Heart right ventricle (tissue), 16 donors: Measurements from ENCODE around the gene OTOGL. TPM values are rescaled to one million over a fixed set of nuclear protein-coding genes. Genes with fewer than 3 reads are reported as not detected.
"Not testable (repeated sequence)": the region's sequence is repeated elsewhere in the genome, so short reads cannot be mapped to it uniquely, and the experiment has no call there.

Experiments used
- ATAC-seq, 8 donors: fragments of 200-7000 bp; cut with Tn5 transposase; one replicate each; pipeline ENCODE4 v1.9.1; 2020; ENCODE audit warnings: mild to moderate bottlenecking in 8 of 8, moderate library complexity in 8 of 8, moderate number of reproducible peaks in 1 of 8
- DNase-seq, 2 donors: peaks; one replicate each; pipeline ENCODE4 v3.0.0-alpha.2; 2020
- H3K27ac ChIP-seq, 10 donors: fragments of 200-600 bp; sonication (generic) in 2 of 10; one replicate each; pipeline versions ENCODE4 v1.5.0 to v1.8.0; 2020 to 2022; ENCODE audit warnings: mild to moderate bottlenecking in 3 of 10
- H3K27me3 ChIP-seq, 7 donors: fragments of 200-600 bp; one replicate each; pipeline ENCODE4 v1.8.0; 2021 to 2022; ENCODE audit warnings: mild to moderate bottlenecking in 2 of 7
- H3K36me3 ChIP-seq, 9 donors: fragments of 200-600 bp; sonication (generic) in 1 of 9; one replicate each; pipeline versions ENCODE4 v1.5.0 to v1.8.0; 2020 to 2022; ENCODE audit warnings: mild to moderate bottlenecking in 2 of 9
- H3K4me1 ChIP-seq, 9 donors: fragments of 200-600 bp; sonication (generic) in 1 of 9; one replicate each; pipeline versions ENCODE4 v1.5.0 to v1.8.0; 2020 to 2022; ENCODE audit warnings: mild to moderate bottlenecking in 4 of 9
- H3K4me3 ChIP-seq, 10 donors: fragments of 200-600 bp; sonication (generic) in 2 of 10; one replicate each; pipeline versions ENCODE4 v1.5.0 to v1.8.0; 2020 to 2022; ENCODE audit warnings: mild to moderate bottlenecking in 7 of 10, moderate library complexity in 2 of 10
- H3K9me3 ChIP-seq, 11 donors: fragments of 200-600 bp in 10 of 11; sonication (generic) in 2 of 11; one replicate each; pipeline versions ENCODE4 v1.5.0 to v1.8.0; 2013 to 2022; ENCODE audit warnings: mild to moderate bottlenecking in 2 of 11, control low read depth in 1 of 11, moderate library complexity in 1 of 11
- CTCF ChIP-seq, 9 donors: fragments of 200-600 bp; sonication (generic) in 2 of 9; IDR thresholded peaks; one replicate each; pipeline versions ENCODE4 v1.5.0 to v1.8.0; 2021 to 2022; ENCODE audit warnings: antibody characterized with exemption in 9 of 9, mild to moderate bottlenecking in 5 of 9, moderate library complexity in 1 of 9
- WGBS, 2 donors: extraction: QIAGEN DNeasy Blood & Tissue Kit; methylation state at CpG; one replicate each; pipeline ENCODE4 v1.1.7; 2013; ENCODE audit warnings: inconsistent platforms in 1 of 2; 5-methylcytosine and 5-hydroxymethylcytosine counted together
- intact Hi-C, 10 donors: fragments of 100-400 bp; cut with DNase I; formaldehyde crosslinking; loops; one replicate each; pipeline versions ENCODE4 v1.11.1 to v1.14.2; 2022
- polyA plus RNA-seq, 2 donors: library from polyadenylated mRNA; stranded (reverse); fragments of 200-250 nt; gene quantifications; one replicate each; pipeline ENCODE4 v1.2.3, GENCODE V29; 2013
- total RNA-seq, 10 donors: library from RNA; stranded (reverse); fragmentation: NEBNext Ultra II Directional in 3 of 10; extraction: Animal tissue kit (Norgen Biotek cat#: 25700) in 3 of 10; gene quantifications; one replicate each; pipeline versions ENCODE4 v1.2.1 to v1.2.4, GENCODE V29; 2021 to 2023
- donor health status: Arrhythmogenic right ventricular cardiomyopathy.
- donor health status: ischemic (EF 13 %, LVEDD 7.1; RV severe dilation, severe dysfunction).
- donor health status: healthy with polysubstance abuse.
- donor health status: DM: no; HTN: yes; CAD: no.
- donor health status: DM: no; HTN: no; CAD: no.
- donor health status: ischemic (EF 25% LVEDD 6.9; RV normal size, moderate dysfunction).
- donor health status: ischemic (EF 25% LVEDD 5.7; RV mildly dilated, moderate dysfunction).
- donor health status: healthy.
- donor health status: DM: yes; HTN: yes; CAD: no.
- donor health status: Ischemic cardiomyopathy.
- donor health status: ischemic (EF 35%, LVEDD 5.7; RV mildly dilated, moderate dysfunction).
- donor health status: nonischemic (EF 11% LVEDD 7.7; RV severe dilation, severe dysfunction).
- donor health status: DM: yes; HTN: yes; CAD: no.
- donor health status: PGD.
- donor health status: ischemic (EF 29% LVEDD 5.4; RV normal size, mild dysfunction).
- donor health status: nonischemic (EF 23%, LVEDD 6.1; RV moderate dilation, normal function).

Gene OTOGL
- total and polyA plus RNA-seq, 12 donors, result 0.04 to 1.4 (median 0.24) TPM

DNA sequence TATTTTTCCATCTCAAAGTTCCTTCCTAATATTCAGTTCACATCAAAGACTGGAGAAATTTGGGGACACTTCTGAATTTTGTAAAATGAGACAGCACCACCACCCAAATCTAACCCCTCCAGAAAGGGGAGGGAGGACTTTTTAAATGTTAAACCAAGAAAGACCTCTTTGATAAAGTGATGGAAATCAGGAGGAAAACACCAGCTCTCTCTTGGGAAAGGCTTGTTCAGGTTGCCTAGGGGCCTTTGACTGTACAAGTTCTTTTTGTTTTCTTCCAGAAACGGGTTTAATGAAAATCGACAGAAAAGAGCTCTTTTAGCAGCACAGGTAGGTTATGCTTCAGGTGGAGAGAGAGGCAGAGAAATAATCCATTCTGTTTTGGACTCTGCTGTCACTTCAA, 112.3 kb downstream of the OTOGL start:
- intact Hi-C loops, result loop anchor here in 1 of 10 donors (10.0 kb wide), 1 partner anchor 53 kb away; no protein-coding TSS in a partner anchor
- DNase-seq, result no peak
- 86 to 94% methylated on average over 2 of the region's 2 CpGs for whole genome bisulfite sequencing, 2 donors

DNA sequence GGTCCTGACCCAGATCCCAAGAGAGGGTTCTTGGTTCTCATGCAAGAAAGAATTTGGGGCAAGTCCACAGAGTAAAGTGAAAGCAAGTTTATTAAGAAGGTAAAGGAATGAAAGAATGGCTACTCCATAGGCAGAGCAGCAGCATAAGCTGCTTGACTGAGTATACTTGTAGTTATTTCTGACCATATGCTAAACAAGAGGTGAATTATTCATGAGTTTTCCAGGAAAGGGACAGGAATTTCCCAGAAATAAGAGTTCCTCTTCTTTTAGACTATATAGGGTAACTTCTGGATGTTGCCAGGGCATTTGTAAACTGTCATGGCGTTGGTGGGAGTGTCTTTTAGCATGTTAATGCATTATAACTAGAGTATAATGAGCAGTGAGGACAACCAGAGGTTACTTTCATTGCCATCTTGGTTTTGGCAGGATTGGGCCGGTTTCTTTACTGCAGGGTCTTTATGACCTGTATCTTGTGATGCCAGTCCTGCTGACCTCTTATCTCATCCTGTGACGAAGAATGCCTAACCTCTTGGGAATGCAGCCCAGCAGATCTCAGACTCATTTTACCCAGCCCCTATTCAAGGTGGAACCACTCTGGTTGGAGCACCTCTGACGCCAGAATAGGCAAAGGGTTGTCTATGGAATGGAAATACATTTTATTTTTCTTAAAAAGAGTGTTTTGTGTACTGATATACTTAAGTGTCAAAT, 113.8 kb downstream of the OTOGL start:
- no peaks in the 10 kb centered on the region for H3K36me3 ChIP-seq
- intact Hi-C loops, result loop anchor here in 1 of 10 donors (10.0 kb wide), 1 partner anchor 52 kb away; no protein-coding TSS in a partner anchor
- H3K4me1 ChIP-seq, result peaks cover 0 to 6% (median 0%) of the 10 kb centered on the region in 9 donors
- H3K9me3 ChIP-seq, result no peaks in the 10 kb centered on the region
- 81 to 84% methylated on average over 4 of the region's 4 CpGs for WGBS, 2 donors
- no peak for ATAC-seq
- no peak overlapping the region for H3K27ac ChIP-seq
- H3K4me3 ChIP-seq, result no peak overlapping the region
- no peaks in the 10 kb centered on the region for H3K27me3 ChIP-seq
- no peak for TF ChIP-seq CTCF (IDR thresholded peaks at IDR 0.05)
- no peak for DNase-seq

More for the DNA sequence above, 112.3 kb downstream of the OTOGL start:
- no peaks in the 10 kb centered on the region for H3K27me3 ChIP-seq
- H3K4me3 ChIP-seq, result no peak overlapping the region
- no peaks in the 10 kb centered on the region for H3K4me1 ChIP-seq
- H3K27ac ChIP-seq, result no peak overlapping the region
- H3K36me3 ChIP-seq, result no peaks in the 10 kb centered on the region
- no peak for ATAC-seq
- no peak for TF ChIP-seq CTCF (IDR thresholded peaks at IDR 0.05)
- no peaks in the 10 kb centered on the region for H3K9me3 ChIP-seq

- no peak for ATAC-seq
- Histone ChIP-seq H3K9me3 (no peaks in the 10 kb centered on the region), H3K27me3 (no peaks in the 10 kb centered on the region), H3K4me3 (no peak overlapping the region), H3K27ac (no peak overlapping the region), H3K36me3 (no peaks in the 10 kb centered on the region), H3K4me1 (peaks cover 0 to 6% (median 0%) of the 10 kb centered on the region in 9 donors)
- DNase-seq, result no peak
- intact Hi-C loops, result loop anchor here in 1 of 10 donors (10.0 kb wide), 1 partner anchor 51 kb away; no protein-coding TSS in a partner anchor
- TF ChIP-seq CTCF (IDR thresholded peaks at IDR 0.05), result no peak
- 54 to 71% methylated on average over 3 of the region's 3 CpGs for WGBS, 2 donors
Measured at GRCh38 chr12:80213871-80214270, 114.5 kb downstream of the OTOGL start.

DNA sequence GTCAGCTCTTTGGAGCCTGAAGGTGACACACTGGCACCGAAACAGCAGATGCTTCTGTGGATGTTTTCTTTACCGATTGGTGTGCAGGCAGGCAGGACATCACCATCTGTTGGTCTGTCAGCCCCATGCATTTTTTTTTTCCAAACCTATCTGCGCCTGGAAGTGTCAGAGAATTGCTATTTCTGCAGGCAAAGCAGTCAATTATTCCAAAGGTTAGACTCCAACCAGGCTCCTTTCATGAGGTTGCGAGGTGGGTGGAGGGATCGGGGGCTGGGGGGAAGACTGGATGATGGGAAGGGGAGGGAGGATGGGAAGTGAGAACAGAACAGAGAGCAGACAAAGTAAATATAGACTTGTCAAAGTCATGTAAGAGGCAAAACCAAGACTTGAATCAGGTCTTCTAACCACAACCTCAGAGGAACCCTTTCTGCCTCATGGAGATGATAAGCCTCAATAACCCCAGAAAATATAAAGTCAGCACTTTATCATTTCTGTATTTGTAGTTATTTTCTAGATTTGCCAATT, 117.7 kb downstream of the OTOGL start:
- peak in 1 of 8 donors; percentile 56 for ATAC-seq
- H3K4me1 ChIP-seq, result peaks cover 0 to 6% (median 2%) of the 10 kb centered on the region in 9 donors
- H3K27ac ChIP-seq, result peak overlapping the region in 2 of 10 donors; percentile 13 to 18
- H3K36me3 ChIP-seq, result no peaks in the 10 kb centered on the region
- no peak overlapping the region for H3K4me3 ChIP-seq
- intact Hi-C loops, result loop anchor here in 1 of 10 donors (10.0 kb wide), 1 partner anchor 48 kb away; no protein-coding TSS in a partner anchor
- no peaks in the 10 kb centered on the region for H3K27me3 ChIP-seq
- no peak for TF ChIP-seq CTCF (IDR thresholded peaks at IDR 0.05)
- WGBS, 2 donors, result 40 to 59% methylated on average over 5 of the region's 5 CpGs
- DNase-seq, result no peak
- H3K9me3 ChIP-seq, result no peaks in the 10 kb centered on the region

DNA sequence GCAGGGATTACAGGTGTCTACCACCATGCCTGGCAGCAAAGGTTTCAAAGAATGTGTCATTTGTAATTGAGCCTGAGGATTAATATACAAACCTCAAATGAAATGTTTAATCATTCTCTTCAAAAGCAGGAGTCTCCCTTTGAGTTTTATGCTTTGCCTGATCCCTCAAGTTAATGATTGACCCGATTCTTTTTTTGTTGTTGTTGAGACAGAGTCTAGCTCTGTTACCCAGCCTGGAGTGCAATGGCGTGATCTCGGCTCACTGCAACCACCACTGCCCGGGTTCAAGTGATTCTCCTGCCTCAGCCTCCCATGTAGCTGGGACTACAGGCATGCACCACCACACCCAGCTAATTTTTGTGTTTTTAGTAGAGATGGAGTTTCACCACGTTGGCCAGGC, 119.6 kb downstream of the OTOGL start:
- H3K4me3 ChIP-seq, ATAC-seq, H3K4me1 ChIP-seq, H3K27me3 ChIP-seq, H3K36me3 ChIP-seq, DNase-seq, H3K9me3 ChIP-seq: not testable (repeated sequence)
- WGBS, 2 donors, result 83 to 86% methylated on average over 5 of the region's 5 CpGs
- intact Hi-C loops, result loop anchor here in 1 of 10 donors (10.0 kb wide), 1 partner anchor 46 kb away; no protein-coding TSS in a partner anchor
- peak overlapping the region in 5 of 10 donors; percentile 15 to 61 (median 29) for H3K27ac ChIP-seq
